Activated CD8-positive, alpha-beta memory T cell treated with anti-CD3 and anti-CD28 coated beads, Interleukin-2, amount 50 U/mL, for 1 hour (primary cell): ENCODE measurements around the gene CA12.

ENCODE experiments used
- DNase-seq: peaks from one replicate; pipeline ENCODE4 v3.0.0-alpha.2; 2020; ENCODE audit errors: extremely low read depth

The CA12 gene

GRCh38 chr15:63402498-63403253 is 21.0 kb upstream of the CA12 start:
- no peak for DNase-seq

GRCh38 chr15:63401714-63402497 is 20.3 kb upstream of the CA12 start:
- no peak for DNase-seq

GRCh38 chr15:63401078-63401477 is 19.4 kb upstream of the CA12 start:
- DNase-seq, result no peak

- DNase-seq, result no peak
Observed at GRCh38 chr15:63398456-63398855, 16.8 kb upstream of the CA12 start.

- no peak for DNase-seq
Observed at GRCh38 chr15:63396152-63396928, 14.7 kb upstream of the CA12 start.

- no peak for DNase-seq
Observed at GRCh38 chr15:63395730-63396151, 14.1 kb upstream of the CA12 start.

GRCh38 chr15:63392361-63393009 is 10.8 kb upstream of the CA12 start:
- DNase-seq, result no peak

- DNase-seq, result no peak
Observed at GRCh38 chr15:63391669-63392360, 10.2 kb upstream of the CA12 start.

- DNase-seq, result no peak
Observed at GRCh38 chr15:63390689-63391088, 9.0 kb upstream of the CA12 start.

GRCh38 chr15:63389902-63390670 is 8.4 kb upstream of the CA12 start:
- no peak for DNase-seq

- DNase-seq, result no peak
Observed at GRCh38 chr15:63388511-63388910, 6.9 kb upstream of the CA12 start.

GRCh38 chr15:63387748-63388493 is 6.3 kb upstream of the CA12 start:
- DNase-seq, result no peak

GRCh38 chr15:63385911-63386531 is 4.4 kb upstream of the CA12 start:
- no peak for DNase-seq

GRCh38 chr15:63384906-63385305 is 3.3 kb upstream of the CA12 start:
- no peak for DNase-seq

GRCh38 chr15:63382966-63383710 is 1.5 kb upstream of the CA12 start:
- no peak for DNase-seq

- DNase-seq, result no peak
Observed at GRCh38 chr15:63380808-63381282, 801 bp downstream of the CA12 start.

GRCh38 chr15:63380151-63380807 is 1.4 kb downstream of the CA12 start:
- no peak for DNase-seq
